Activated T-cell treated with anti-CD3 and anti-CD28 coated beads, Interleukin-2, amount 50 U/mL, for 72 hours (primary cell): Measurements from ENCODE around the gene GOLGA6L9. TPM values are rescaled to one million over a fixed set of nuclear protein-coding genes. Genes with fewer than 3 reads are reported as not detected.
A peak's percentile ranks its signal among the peaks of the same experiment; 100 is the strongest.
"Not testable (repeated sequence)": the region's sequence is repeated elsewhere in the genome, so short reads cannot be mapped to it uniquely, and the experiment has no call there.

Experiments
- ATAC-seq, 2 donors: fragments of 150-1000 bp; cut with Tn5 transposase; replicated peaks in 1 of 2; 2 replicates each; pipeline ENCODE4 v1.10.0; 2021; ENCODE audit warnings: moderate library complexity in 2 of 2, mild to moderate bottlenecking in 1 of 2
- DNase-seq, 2 donors: peaks; one replicate each; pipeline ENCODE4 v3.0.0; 2021 to 2022; ENCODE audit warnings: mixed read lengths in 1 of 2
- H3K27ac Mint-ChIP-seq: one replicate; pipeline ENCODE4 v1.8.0; 2022; ENCODE audit warnings: mild to moderate bottlenecking, moderate library complexity, mixed read lengths
- H3K27me3 Mint-ChIP-seq: one replicate; pipeline ENCODE4 v1.8.0; 2022; ENCODE audit warnings: low read depth, mixed read lengths
- H3K36me3 Mint-ChIP-seq, 2 donors: one replicate each; pipeline ENCODE4 v1.8.0; 2022; ENCODE audit warnings: mixed read lengths in 2 of 2, mild to moderate bottlenecking in 1 of 2; ENCODE audit not compliant: insufficient read depth in 2 of 2
- H3K4me1 Mint-ChIP-seq: one replicate; pipeline ENCODE4 v1.8.0; 2022; ENCODE audit warnings: low read depth, mixed read lengths
- H3K4me3 Mint-ChIP-seq, 2 donors: one replicate each; pipeline ENCODE4 v1.8.0; 2022; ENCODE audit warnings: mild to moderate bottlenecking in 2 of 2, mixed read lengths in 2 of 2, moderate library complexity in 2 of 2
- H3K9me3 Mint-ChIP-seq, 2 donors: one replicate each; pipeline ENCODE4 v1.8.0; 2022; ENCODE audit warnings: mixed read lengths in 2 of 2
- total RNA-seq, 2 donors: library from RNA; stranded (reverse); gene quantifications; one replicate each; pipeline ENCODE4 v1.2.3, GENCODE V29; 2022

GOLGA6L9 gene
- total RNA-seq, 2 donors from 2014 or later: 4.9 to 5.1 TPM

- not testable (repeated sequence) for H3K27me3 Mint-ChIP-seq, H3K4me3 Mint-ChIP-seq
Measured at GRCh38 chr15:82410306-82410705, 19.3 kb upstream of the GOLGA6L9 start.

GRCh38 chr15:82411595-82411994 lies 18.0 kb upstream of the GOLGA6L9 start:
- H3K36me3 Mint-ChIP-seq, H3K27me3 Mint-ChIP-seq, ATAC-seq, H3K4me3 Mint-ChIP-seq, H3K9me3 Mint-ChIP-seq, DNase-seq: not testable (repeated sequence)
- Mint-ChIP-seq H3K4me1 (peaks cover 11% of the 10 kb centered on the region), H3K27ac (peak overlapping the region; percentile 2)

More at GRCh38 chr15:82410306-82410705, 19.3 kb upstream of the GOLGA6L9 start:
- not testable (repeated sequence) for DNase-seq, H3K27ac Mint-ChIP-seq, ATAC-seq, H3K36me3 Mint-ChIP-seq, H3K9me3 Mint-ChIP-seq
- peaks cover 13% of the 10 kb centered on the region for H3K4me1 Mint-ChIP-seq

- H3K9me3 Mint-ChIP-seq, ATAC-seq, DNase-seq, H3K36me3 Mint-ChIP-seq, H3K27me3 Mint-ChIP-seq, H3K27ac Mint-ChIP-seq, H3K4me3 Mint-ChIP-seq: not testable (repeated sequence)
- H3K4me1 Mint-ChIP-seq: peaks cover 11% of the 10 kb centered on the region
Measured at GRCh38 chr15:82414525-82415191, 15.0 kb upstream of the GOLGA6L9 start.

GRCh38 chr15:82420516-82420915 lies 9.1 kb upstream of the GOLGA6L9 start:
- H3K27ac Mint-ChIP-seq, DNase-seq, H3K4me3 Mint-ChIP-seq, H3K36me3 Mint-ChIP-seq, H3K9me3 Mint-ChIP-seq, H3K4me1 Mint-ChIP-seq, H3K27me3 Mint-ChIP-seq: not testable (repeated sequence)
- peak; percentile 25 to 32 for ATAC-seq

GRCh38 chr15:82420966-82421365 lies 8.7 kb upstream of the GOLGA6L9 start:
- H3K4me3 Mint-ChIP-seq, H3K4me1 Mint-ChIP-seq, H3K9me3 Mint-ChIP-seq, H3K27me3 Mint-ChIP-seq, DNase-seq, H3K36me3 Mint-ChIP-seq, H3K27ac Mint-ChIP-seq: not testable (repeated sequence)
- ATAC-seq: peak; percentile 79 to 81

GRCh38 chr15:82427117-82427516 lies 2.5 kb upstream of the GOLGA6L9 start:
- not testable (repeated sequence) for ATAC-seq, H3K4me3 Mint-ChIP-seq, H3K9me3 Mint-ChIP-seq, H3K27ac Mint-ChIP-seq, H3K36me3 Mint-ChIP-seq, DNase-seq, H3K4me1 Mint-ChIP-seq, H3K27me3 Mint-ChIP-seq

- ATAC-seq, H3K4me1 Mint-ChIP-seq, H3K27me3 Mint-ChIP-seq, H3K27ac Mint-ChIP-seq, H3K36me3 Mint-ChIP-seq, H3K9me3 Mint-ChIP-seq: not testable (repeated sequence)
- peak overlapping the region in 1 of 2 donors; percentile 39 for H3K4me3 Mint-ChIP-seq
- DNase-seq: peak; percentile 31 to 43
Measured at GRCh38 chr15:82445420-82445819, 15.8 kb downstream of the GOLGA6L9 start.

- not testable (repeated sequence) for H3K4me1 Mint-ChIP-seq, H3K27ac Mint-ChIP-seq, H3K27me3 Mint-ChIP-seq, H3K4me3 Mint-ChIP-seq, H3K36me3 Mint-ChIP-seq, DNase-seq, H3K9me3 Mint-ChIP-seq, ATAC-seq
Measured at GRCh38 chr15:82457336-82457735, 27.7 kb downstream of the GOLGA6L9 start.

- not testable (repeated sequence) for H3K27me3 Mint-ChIP-seq, H3K9me3 Mint-ChIP-seq, H3K4me1 Mint-ChIP-seq, DNase-seq, H3K36me3 Mint-ChIP-seq, H3K4me3 Mint-ChIP-seq, H3K27ac Mint-ChIP-seq
- peak in 1 of 2 donors; percentile 21 for ATAC-seq
Measured at GRCh38 chr15:82465629-82466028, 36.0 kb downstream of the GOLGA6L9 start.

GRCh38 chr15:82468205-82468604 lies 38.6 kb downstream of the GOLGA6L9 start:
- DNase-seq: peak; percentile 3 to 19
- not testable (repeated sequence) for H3K27ac Mint-ChIP-seq, H3K4me1 Mint-ChIP-seq, H3K9me3 Mint-ChIP-seq, H3K27me3 Mint-ChIP-seq, H3K36me3 Mint-ChIP-seq, H3K4me3 Mint-ChIP-seq
- peak; percentile 95 to 97 for ATAC-seq

- H3K4me1 Mint-ChIP-seq, DNase-seq, H3K4me3 Mint-ChIP-seq: not testable (repeated sequence)
Measured at GRCh38 chr15:82469381-82469780, 39.8 kb downstream of the GOLGA6L9 start.

GRCh38 chr15:82472269-82472982 lies 42.8 kb downstream of the GOLGA6L9 start:
- H3K27ac Mint-ChIP-seq, H3K9me3 Mint-ChIP-seq, DNase-seq, H3K4me3 Mint-ChIP-seq, H3K36me3 Mint-ChIP-seq, H3K27me3 Mint-ChIP-seq, H3K4me1 Mint-ChIP-seq: not testable (repeated sequence)
- ATAC-seq: peak in 1 of 2 donors; percentile 12

More at GRCh38 chr15:82469381-82469780, 39.8 kb downstream of the GOLGA6L9 start:
- H3K27me3 Mint-ChIP-seq, ATAC-seq, H3K36me3 Mint-ChIP-seq, H3K9me3 Mint-ChIP-seq, H3K27ac Mint-ChIP-seq: not testable (repeated sequence)

GRCh38 chr15:82474596-82475325 lies 45.1 kb downstream of the GOLGA6L9 start:
- not testable (repeated sequence) for DNase-seq, H3K27me3 Mint-ChIP-seq, H3K4me1 Mint-ChIP-seq, H3K4me3 Mint-ChIP-seq, H3K27ac Mint-ChIP-seq, ATAC-seq, H3K9me3 Mint-ChIP-seq, H3K36me3 Mint-ChIP-seq
